NCI-H2107 treated with DMSO at 0.1 percent for 48 hours (cell line): ENCODE results near the gene SDCCAG8.

Source experiments
- DNase-seq: peaks from one replicate; lab custom pipeline; 2025; ENCODE audit not compliant: unreplicated experiment; lab: John Stamatoyannopoulos, UW

The SDCCAG8 gene

DNA sequence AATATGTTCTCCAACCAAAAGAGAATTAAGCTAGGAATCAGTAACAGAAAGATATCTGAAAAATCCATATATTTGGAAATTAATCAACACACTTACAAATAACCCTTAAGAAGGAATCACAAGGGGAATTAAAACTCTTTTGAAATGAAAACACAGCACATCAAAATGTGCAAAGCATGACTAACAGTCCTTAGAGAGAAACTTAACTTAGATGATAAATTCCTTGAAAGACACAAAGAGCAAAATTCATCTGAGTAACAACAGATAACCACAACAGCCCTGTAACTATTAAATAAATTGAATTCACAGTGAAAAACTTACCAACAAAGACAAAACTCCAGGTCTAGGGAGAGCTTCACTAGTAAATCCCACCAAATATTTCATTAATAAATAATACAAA is 283.8 kb downstream of the SDCCAG8 start:
- no peak for DNase-seq

DNA sequence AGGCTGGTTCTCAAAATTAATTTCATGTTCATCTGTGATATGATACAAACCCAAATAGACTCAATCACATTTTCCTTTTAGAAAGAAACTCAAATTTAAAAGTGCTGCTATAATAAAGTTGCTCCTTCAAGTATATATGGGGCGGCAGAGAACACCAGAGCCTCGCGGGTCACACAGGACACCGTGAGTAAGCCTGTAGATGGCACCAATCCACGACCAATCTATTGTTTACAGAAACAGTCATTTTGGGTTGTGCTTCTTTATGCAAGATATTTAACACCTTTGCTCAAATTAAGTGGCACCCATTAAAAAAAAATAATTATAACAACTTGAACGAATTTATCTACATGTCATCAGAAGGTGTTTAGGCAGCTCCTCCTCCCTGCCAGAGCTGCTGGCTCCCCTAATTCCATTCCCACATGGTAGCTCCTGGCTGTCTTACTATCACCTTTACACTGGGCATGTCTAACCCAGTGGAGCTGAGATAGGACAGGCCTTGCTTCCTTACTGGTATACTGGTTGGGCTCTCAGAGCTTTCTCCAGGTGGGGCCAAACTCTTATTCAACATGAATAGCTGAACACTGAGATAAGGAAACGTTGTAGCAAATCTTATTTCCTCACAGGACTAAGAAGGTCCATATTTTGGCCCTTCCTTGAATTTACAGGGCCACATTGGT is 287.0 kb downstream of the SDCCAG8 start:
- no peak for DNase-seq

DNA sequence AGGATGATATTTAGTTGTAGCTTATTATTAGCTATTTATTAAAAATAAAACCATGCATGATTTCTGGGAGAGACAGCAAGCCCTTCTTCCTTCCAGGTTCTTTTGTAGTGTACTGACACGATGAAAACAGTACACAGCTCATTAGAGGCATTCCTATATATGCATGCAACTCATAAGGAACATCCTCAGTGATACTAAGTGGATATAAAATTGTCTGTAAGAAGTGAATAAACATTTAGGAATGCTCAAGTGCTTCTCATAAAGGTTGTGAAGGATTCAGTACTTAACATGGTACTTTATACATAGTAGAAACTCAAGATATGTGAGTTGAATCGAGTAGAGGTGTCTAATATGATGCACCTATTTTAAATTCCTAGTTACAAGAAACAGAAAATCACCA is 287.7 kb downstream of the SDCCAG8 start:
- DNase-seq: no peak

DNA sequence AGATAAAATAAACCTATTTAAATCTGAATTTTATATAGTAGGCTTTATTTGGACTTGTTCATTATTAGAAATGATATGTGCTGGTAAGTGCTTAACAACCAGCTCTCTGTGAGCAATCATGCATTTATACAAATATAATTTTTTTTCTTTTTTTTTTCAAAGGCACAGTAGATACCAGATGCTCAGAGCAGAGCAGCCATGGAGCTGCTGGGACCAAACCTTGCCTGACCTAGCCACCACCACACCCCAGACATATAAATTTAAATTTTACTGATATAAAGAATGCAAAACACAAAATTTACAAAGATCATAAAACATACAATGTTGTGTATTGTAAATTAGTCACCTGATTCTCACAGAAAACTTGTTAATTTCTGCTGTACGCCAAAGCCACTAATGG is 290.6 kb downstream of the SDCCAG8 start:
- DNase-seq: no peak

DNA sequence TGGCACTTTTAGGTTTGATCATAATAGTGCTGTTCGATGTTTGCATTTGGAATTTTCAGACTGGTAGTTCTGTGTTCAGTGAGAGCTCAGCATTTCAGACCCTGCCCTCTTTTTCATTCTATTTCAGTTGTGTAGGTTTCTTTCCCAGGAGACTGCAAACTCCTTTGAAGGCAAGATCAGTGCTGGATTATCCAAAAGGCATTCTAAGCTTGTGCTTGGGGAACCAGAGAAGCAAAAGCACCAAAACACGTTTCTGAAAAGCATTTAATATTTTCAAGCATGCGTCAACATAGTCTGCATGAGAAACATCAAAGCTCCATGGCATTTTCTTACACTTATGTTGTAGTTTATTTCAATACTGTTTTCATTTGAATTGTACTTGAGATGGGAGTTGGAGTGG is 292.1 kb downstream of the SDCCAG8 start:
- no peak for DNase-seq

DNA sequence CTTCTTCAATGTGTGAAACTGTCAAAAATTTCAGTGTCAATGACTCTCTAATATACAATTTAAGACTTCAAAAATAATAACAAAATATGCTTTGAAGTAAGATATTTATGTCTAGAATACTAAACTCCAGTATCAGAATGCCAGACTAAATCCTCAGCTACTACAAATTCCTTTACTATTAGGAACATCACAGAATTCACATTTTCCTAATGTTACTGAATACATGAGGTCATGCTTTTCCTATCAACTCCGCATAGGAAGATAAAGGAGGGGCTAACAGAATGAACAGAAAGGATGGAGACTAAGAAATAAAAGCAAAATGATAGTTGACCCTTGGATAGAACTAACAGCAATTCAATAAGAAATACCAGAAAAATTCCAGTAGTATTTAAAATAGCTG is 292.7 kb downstream of the SDCCAG8 start:
- DNase-seq: no peak

DNA sequence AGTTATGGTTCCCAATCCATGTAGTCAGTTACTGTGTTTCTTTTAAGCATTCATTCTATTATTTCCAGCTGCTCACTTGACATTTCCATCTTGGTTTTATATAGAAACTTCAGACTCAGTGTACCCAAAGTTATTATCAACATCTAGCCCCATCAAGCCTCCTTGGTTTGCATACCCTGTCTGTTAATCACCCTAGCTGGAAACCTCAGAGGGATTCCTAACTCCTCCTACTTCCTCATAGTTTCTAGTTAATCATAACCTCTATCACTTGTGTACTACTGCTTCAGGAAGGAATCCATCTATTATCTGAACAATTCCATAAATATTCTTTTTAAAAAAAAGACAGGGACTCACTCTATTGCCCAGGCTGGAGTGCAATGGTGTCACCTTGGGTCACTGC is 293.3 kb downstream of the SDCCAG8 start:
- DNase-seq: no peak
